Endothelial cell of umbilical vein (primary cell): ENCODE results near the gene FOXJ3. TPM values are rescaled to one million over a fixed set of nuclear protein-coding genes. Genes with fewer than 3 reads are reported as not detected.

Source experiments
- Bru-seq: library from RNA; stranded (reverse); fragments of 400-500 nt; gene quantifications from one replicate; lab custom pipeline; 2021; lab: Mats Ljungman, UMichigan
- BruChase-seq, 2 experiments: library from RNA; stranded (reverse); fragments of 400-500 nt; gene quantifications; one replicate each; lab custom pipeline; 2021; lab: Mats Ljungman, UMichigan
- BruUV-seq: library from RNA; stranded (reverse); fragments of 400-500 nt; replicated peaks from 2 replicates; lab custom pipeline; 2021; lab: Mats Ljungman, UMichigan
- CTCF ChIA-PET: fragments of 300-600, 350-600 bp; sonication (Branson Sonifier 250); formaldehyde crosslinking; loops from one replicate; lab custom pipeline; 2021; ENCODE audit warnings: antibody characterized with exemption, inconsistent platforms; lab: Charles Lee
- POLR2A ChIA-PET: fragments of 300-600, 350-600 bp; sonication (Branson Sonifier 250); formaldehyde crosslinking; loops from one replicate; lab custom pipeline; 2021; ENCODE audit warnings: antibody characterized with exemption, inconsistent platforms; lab: Charles Lee
- DNase-seq: peaks from one replicate; pipeline ENCODE4 v3.0.0-alpha.2; 2011; ENCODE audit warnings: low read depth, low spot score
- FAIRE-seq: peaks from 2 replicates; lab custom pipeline; 2011; peaks lifted over from hg19 to GRCh38; lab: Jason Lieb, UNC
- H2AFZ ChIP-seq: 2 replicates; pipeline ENCODE4 v1.6.0; 2012; ENCODE audit warnings: low read depth, low read length, control low read depth, inconsistent platforms
- H3K27ac ChIP-seq: 2 replicates; pipeline ENCODE4 v1.5.1; 2011; ENCODE audit warnings: low read depth, mild to moderate bottlenecking, control low read depth, low read length, moderate library complexity; ENCODE audit not compliant: insufficient read depth
- H3K27me3 ChIP-seq, 2 experiments: 2 replicates each; pipeline versions ENCODE4 v1.6.0 to v1.6.1; 2011; ENCODE audit warnings: low read length in 2 of 2, mixed read lengths in 1 of 2; ENCODE audit not compliant: control insufficient read depth in 2 of 2, insufficient read depth in 2 of 2
- H3K36me3 ChIP-seq, 2 experiments: 2 replicates in 1 of 2; 3 replicates in 1 of 2; pipeline ENCODE4 v1.5.1; 2011; ENCODE audit warnings: low read length in 2 of 2, mild to moderate bottlenecking in 1 of 2, moderate library complexity in 1 of 2; ENCODE audit not compliant: control insufficient read depth in 2 of 2, insufficient read depth in 2 of 2; ENCODE audit errors: extremely low read depth in 1 of 2
- H3K4me1 ChIP-seq: 3 replicates; pipeline ENCODE4 v1.5.1; 2011; ENCODE audit warnings: mild to moderate bottlenecking, low read length; ENCODE audit not compliant: control insufficient read depth, insufficient read depth; ENCODE audit errors: extremely low read depth
- H3K4me2 ChIP-seq: 2 replicates; pipeline ENCODE4 v1.6.1; 2011; ENCODE audit warnings: low read length, control low read depth, mixed read lengths; ENCODE audit not compliant: insufficient read depth
- H3K4me3 ChIP-seq, 3 experiments: fragments of 200-600 bp in 1 of 3; sonication (generic), shearing (Covaris generic) in 1 of 3; replicated peaks in 1 of 3; 2 replicates each; pipeline ENCODE4 v1.5.1; 2011 to 2016; ENCODE audit warnings: control low read depth in 3 of 3, low read length in 3 of 3, mild to moderate bottlenecking in 2 of 3, inconsistent platforms in 1 of 3, low read depth in 1 of 3, moderate library complexity in 1 of 3; ENCODE audit not compliant: insufficient read depth in 1 of 3
- H3K79me2 ChIP-seq: 2 replicates; pipeline ENCODE4 v1.6.0; 2012; ENCODE audit warnings: low read length, inconsistent platforms; ENCODE audit not compliant: control insufficient read depth, insufficient read depth
- H3K9ac ChIP-seq: replicated peaks from 2 replicates; pipeline ENCODE3; 2011; ENCODE audit warnings: low read length, control low read depth; ENCODE audit not compliant: insufficient read depth; ENCODE audit errors: extremely low read depth
- H3K9me1 ChIP-seq: replicated peaks from 3 replicates; pipeline ENCODE4 v1.6.0; 2011; ENCODE audit warnings: mild to moderate bottlenecking, low read length; ENCODE audit not compliant: control insufficient read depth, insufficient read depth; ENCODE audit errors: extremely low read depth
- H3K9me3 ChIP-seq: replicated peaks from 2 replicates; pipeline ENCODE4 v1.5.1; 2012; ENCODE audit warnings: low read length, inconsistent platforms; ENCODE audit not compliant: control insufficient read depth, insufficient read depth
- H4K20me1 ChIP-seq: replicated peaks from 2 replicates; pipeline ENCODE3; 2011; ENCODE audit warnings: mild to moderate bottlenecking, low read length; ENCODE audit not compliant: control insufficient read depth, insufficient read depth; ENCODE audit errors: extremely low read depth
- EZH2 ChIP-seq: IDR thresholded peaks from 2 replicates; pipeline ENCODE4 v1.6.1; 2012; ENCODE audit warnings: borderline replicate concordance, low read depth, mild to moderate bottlenecking, moderate library complexity, low read length, inconsistent platforms; ENCODE audit not compliant: severe bottlenecking
- FOS ChIP-seq: IDR thresholded peaks from 2 replicates; pipeline ENCODE4 v1.6.1; 2011; ENCODE audit warnings: mild to moderate bottlenecking, low read length, moderate library complexity, borderline replicate concordance; ENCODE audit not compliant: insufficient read depth
- GATA2 ChIP-seq: IDR thresholded peaks from 2 replicates; pipeline ENCODE4 v1.7.0; 2011; ENCODE audit warnings: low read depth, mild to moderate bottlenecking, moderate library complexity, mixed read lengths, low read length; ENCODE audit not compliant: insufficient read length, insufficient read depth
- JUN ChIP-seq: IDR thresholded peaks from 2 replicates; pipeline ENCODE4 v1.6.1; 2011; ENCODE audit warnings: borderline replicate concordance, low read depth; ENCODE audit not compliant: insufficient read length, insufficient read depth
- MAX ChIP-seq: IDR thresholded peaks from 2 replicates; pipeline ENCODE4 v1.6.1; 2011; ENCODE audit not compliant: insufficient read depth, insufficient read length
- MYC ChIP-seq: IDR thresholded peaks from one replicate; pipeline ENCODE4 v1.6.1; 2011; ENCODE audit warnings: mild to moderate bottlenecking, low read depth, low read length
- POLR2A ChIP-seq: IDR thresholded peaks from 2 replicates; pipeline ENCODE4 v1.6.1; 2012; ENCODE audit warnings: low read depth, mild to moderate bottlenecking, control low read depth, low read length
- POLR2AphosphoS5 ChIP-seq: IDR thresholded peaks from 2 replicates; pipeline ENCODE4 v1.6.1; 2012; ENCODE audit warnings: low read depth, mild to moderate bottlenecking, control low read depth, low read length, moderate library complexity; ENCODE audit not compliant: insufficient read depth
- dilution Hi-C: fragments of 300-500 bp; cut with MboI; formaldehyde crosslinking; loops from one replicate; pipeline ENCODE4 v1.15.0; 2019; ENCODE audit warnings: low sequenced_read_pairs; ENCODE audit not compliant: extremely low pct_ligation_motif_present
- intact Hi-C: fragments of 100-400 bp; cut with micrococcal nuclease; formaldehyde crosslinking; loops from one replicate; pipeline ENCODE4 v1.10.0; 2022
- long read RNA-seq: library from polyadenylated mRNA; stranded (forward); transcript quantifications from one replicate; pipeline ENCODE4 v2.0.0, GENCODE V29; 2021
- polyA minus RNA-seq, 3 experiments: library from RNA; depleted of rRNA, polyadenylated mRNA; stranded (reverse); fragments of >200 nt; gene quantifications; 1 replicate in 1 of 3; 2 replicates in 2 of 3; pipeline ENCODE4 v1.2.3, GENCODE V29; 2011
- polyA plus RNA-seq, 4 experiments: library from polyadenylated mRNA; depleted of rRNA in 3 of 4; stranded (reverse) in 3 of 4; unstranded in 1 of 4; fragments of >200 nt; gene quantifications; 2 replicates each; pipeline versions ENCODE4 v1.2.1 to v1.2.3, GENCODE V29; 2011 to 2012; ENCODE audit warnings: missing spikeins in 1 of 4
- total RNA-seq: library from RNA; stranded (reverse); gene quantifications from 2 replicates; pipeline ENCODE4 v1.2.3, GENCODE V29; 2021
- TF ChIP-seq, protein P1 (sequence below), 2 donors: IDR thresholded peaks; 1 replicate in 1 of 2; 2 replicates in 1 of 2; pipeline ENCODE4 v1.5.1; 2011; ENCODE audit warnings: low read length in 2 of 2, mild to moderate bottlenecking in 2 of 2, moderate library complexity in 2 of 2, control low read depth in 1 of 2, inconsistent platforms in 1 of 2, low read depth in 1 of 2; ENCODE audit not compliant: insufficient read depth in 1 of 2; ENCODE audit errors: extremely low read depth in 1 of 2

FOXJ3 gene
- 36.5 and 38.8 TPM in 2 replicates for total RNA-seq
- 34.7 and 35.4 TPM in 2 replicates for polyA plus RNA-seq
- polyA plus RNA-seq (2011; cell fraction: cytosol; rRNA removed), result 17.4 and 18.3 TPM in 2 replicates
- polyA plus RNA-seq (2011; cell fraction: nucleus; rRNA removed), result 51.2 and 53.3 TPM in 2 replicates
- polyA plus RNA-seq (2012), result 13.1 and 18.6 TPM in 2 replicates
- polyA minus RNA-seq, result 38.4 and 47.4 TPM in 2 replicates
- polyA minus RNA-seq (2011; cell fraction: cytosol; rRNA and poly(A)+ RNA removed), result 24.2 TPM
- polyA minus RNA-seq (2011; cell fraction: nucleus; rRNA and poly(A)+ RNA removed), result 66.7 and 96.1 TPM in 2 replicates
- percentile 91 among the genes with signal in this experiment for Bru-seq, nascent RNA
- BruChase-seq, experiment 1, labeled RNA remaining after a 6-hour chase, result percentile 73 among the genes with signal in this experiment
- percentile 82 among the genes with signal in this experiment for BruChase-seq, experiment 2, labeled RNA remaining after a 2-hour chase
- long read RNA-seq, full-length matches to known transcripts, result 24 of 39 reads
- long read RNA-seq, partial matches to known transcripts, result 5 of 39 reads
- long read RNA-seq, other reads (novel, unspliced or antisense), result 10 of 39 reads

DNA sequence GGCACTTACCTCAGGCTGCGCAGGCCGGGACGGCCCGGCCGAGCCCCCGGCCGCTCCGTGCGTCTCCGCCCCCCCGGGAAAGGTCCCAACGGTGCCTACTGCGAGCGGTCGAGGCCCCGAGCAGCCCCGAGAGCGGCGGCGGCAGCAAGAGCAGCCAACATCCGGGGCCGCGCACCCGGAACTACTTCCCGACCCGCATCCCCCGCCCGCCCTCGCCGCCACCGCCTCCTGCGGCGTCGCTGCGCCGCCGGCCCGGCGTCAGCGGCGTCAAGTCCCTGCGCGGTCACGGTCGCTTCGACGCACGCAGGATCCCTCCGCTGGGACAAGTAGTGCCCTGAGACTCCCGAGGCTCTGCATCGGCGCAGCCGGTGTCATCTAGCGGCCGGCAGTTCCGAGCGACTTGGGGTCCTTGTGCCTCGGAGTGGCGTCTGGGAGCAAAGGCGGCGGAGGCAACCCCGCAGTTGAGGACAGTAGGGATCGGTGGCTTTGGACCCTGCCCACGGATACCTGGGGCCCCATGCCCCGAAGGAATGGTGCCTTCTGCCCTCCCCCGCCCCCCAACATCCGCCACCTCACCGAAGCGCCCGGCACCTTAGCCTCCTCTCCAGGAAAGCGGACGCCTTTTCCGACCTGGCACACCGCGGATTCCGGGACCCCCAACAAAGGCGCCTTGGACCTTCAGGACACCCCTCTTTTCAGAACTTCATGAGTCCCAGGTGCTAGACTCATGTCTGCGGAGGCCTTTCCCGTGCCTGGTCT, at the start of gene FOXJ3:
Gene FOXJ3 (minus strand): TSS at position 186 of the 759 bp plus-strand sequence. CDS start 24,142 bp downstream, outside the sequence.
- intact Hi-C loops, result loop anchor here (2.0 to 10.0 kb wide), 5 partner anchors 14 to 350 kb away; partner anchors contain the start of genes CCDC30, PPIH and YBX1
- peaks cover 9% of the 10 kb centered on the region for H4K20me1 ChIP-seq
- H3K27ac ChIP-seq, result peak within 1 kb of the TSS; percentile 68
- peak within 1 kb of the TSS; percentile 86 for H3K9ac ChIP-seq
- peak within 1 kb of the TSS; percentile 97 for H2AFZ ChIP-seq
- BruUV-seq, result TSS peak; percentile 74
- POLR2A ChIA-PET, result no interaction called here
- no peaks in the 10 kb centered on the region for H3K27me3 ChIP-seq
- FAIRE-seq (peak; percentile 73), DNase-seq (peak; percentile 91)
- H3K9me3 ChIP-seq, result no peaks in the 10 kb centered on the region
- TF ChIP-seq GATA2, result no peak
- no peak for TF ChIP-seq EZH2
- TF ChIP-seq POLR2A, result peak; percentile 95
- peak; percentile 97 for TF ChIP-seq POLR2AphosphoS5
- TF ChIP-seq FOS, result no peak
- peak; percentile 70 for TF ChIP-seq MYC
- TF ChIP-seq MAX, result peak; percentile 49
- TF ChIP-seq JUN, result no peak
- TF ChIP-seq, protein P1, sequence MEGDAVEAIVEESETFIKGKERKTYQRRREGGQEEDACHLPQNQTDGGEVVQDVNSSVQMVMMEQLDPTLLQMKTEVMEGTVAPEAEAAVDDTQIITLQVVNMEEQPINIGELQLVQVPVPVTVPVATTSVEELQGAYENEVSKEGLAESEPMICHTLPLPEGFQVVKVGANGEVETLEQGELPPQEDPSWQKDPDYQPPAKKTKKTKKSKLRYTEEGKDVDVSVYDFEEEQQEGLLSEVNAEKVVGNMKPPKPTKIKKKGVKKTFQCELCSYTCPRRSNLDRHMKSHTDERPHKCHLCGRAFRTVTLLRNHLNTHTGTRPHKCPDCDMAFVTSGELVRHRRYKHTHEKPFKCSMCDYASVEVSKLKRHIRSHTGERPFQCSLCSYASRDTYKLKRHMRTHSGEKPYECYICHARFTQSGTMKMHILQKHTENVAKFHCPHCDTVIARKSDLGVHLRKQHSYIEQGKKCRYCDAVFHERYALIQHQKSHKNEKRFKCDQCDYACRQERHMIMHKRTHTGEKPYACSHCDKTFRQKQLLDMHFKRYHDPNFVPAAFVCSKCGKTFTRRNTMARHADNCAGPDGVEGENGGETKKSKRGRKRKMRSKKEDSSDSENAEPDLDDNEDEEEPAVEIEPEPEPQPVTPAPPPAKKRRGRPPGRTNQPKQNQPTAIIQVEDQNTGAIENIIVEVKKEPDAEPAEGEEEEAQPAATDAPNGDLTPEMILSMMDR (IDR thresholded peaks at IDR 0.05; ENCODE audit: extremely low read depth in 1 of 2, insufficient read depth in 1 of 2, low read depth in 1 of 2, low read length in 2 of 2), result no peak
- H3K36me3 ChIP-seq, result no peaks in the 10 kb centered on the region
- dilution Hi-C loops, result no loop called here
- peak within 1 kb of the TSS; percentile 79 to 88 (median 82) for H3K4me3 ChIP-seq
- CTCF ChIA-PET, result interaction anchor here (0.6 to 3.9 kb wide), 5 partner anchors 9 to 162 kb away, joined by 3 to 19 read pairs (median 17); no protein-coding TSS in a partner anchor
- H3K4me1 ChIP-seq, result peaks cover 16% of the 10 kb centered on the region
- H3K4me2 ChIP-seq, result peak within 1 kb of the TSS; percentile 97
- H3K79me2 ChIP-seq, result peaks cover 45% of the 10 kb centered on the region
- no peaks in the 10 kb centered on the region for H3K9me1 ChIP-seq
